RWPE2 (cell line): ENCODE measurements around the gene SMAD6.

Source experiments
- ATAC-seq: fragments of 200-7000 bp; cut with Tn5 transposase; 3 replicates; pipeline ENCODE4 v1.9.1; 2021; ENCODE audit warnings: low read depth
- DNase-seq: peaks from one replicate; pipeline ENCODE4 v3.0.0-alpha.2; 2020; ENCODE audit warnings: low spot score
- H3K27ac ChIP-seq: fragments of 450-650 bp; 2 replicates; pipeline ENCODE4 v1.5.1; 2017; ENCODE audit warnings: mild to moderate bottlenecking; ENCODE audit not compliant: poor library complexity, severe bottlenecking
- H3K27me3 ChIP-seq: fragments of 250-450 bp; sonication (Bioruptor Pico); 2 replicates; pipeline ENCODE4 v1.5.1; 2021; ENCODE audit warnings: mild to moderate bottlenecking, moderate library complexity; ENCODE audit not compliant: insufficient read depth, poor library complexity, severe bottlenecking
- H3K36me3 ChIP-seq: fragments of 250-450 bp; sonication (Bioruptor Pico); 2 replicates; pipeline ENCODE4 v1.5.1; 2020; ENCODE audit warnings: low read depth, mild to moderate bottlenecking, moderate library complexity
- H3K4me1 ChIP-seq: fragments of 250-450 bp; sonication (Bioruptor Pico); 2 replicates; pipeline ENCODE4 v1.5.1; 2021; ENCODE audit warnings: mild to moderate bottlenecking, moderate library complexity; ENCODE audit not compliant: insufficient read depth, poor library complexity, severe bottlenecking
- H3K4me3 ChIP-seq: fragments of 250-450 bp; sonication (Bioruptor Pico); 2 replicates; pipeline ENCODE4 v1.5.1; 2021; ENCODE audit warnings: mild to moderate bottlenecking, moderate library complexity; ENCODE audit not compliant: severe bottlenecking
- H3K9me3 ChIP-seq: fragments of 250-450 bp; sonication (Bioruptor Pico); 2 replicates; pipeline ENCODE4 v1.5.1; 2021; ENCODE audit warnings: mild to moderate bottlenecking, moderate library complexity; ENCODE audit not compliant: severe bottlenecking
- CTCF ChIP-seq: fragments of 450-650 bp; IDR thresholded peaks from one replicate; pipeline ENCODE4 v1.5.1; 2017; ENCODE audit warnings: mild to moderate bottlenecking, moderate library complexity; ENCODE audit not compliant: poor library complexity, severe bottlenecking

SMAD6 gene

GRCh38 chr15:66802025-66803001, 100.3 kb downstream of the SMAD6 start:
- H3K36me3 ChIP-seq: no peaks in the 10 kb centered on the region
- H3K27me3 ChIP-seq: no peaks in the 10 kb centered on the region
- H3K27ac ChIP-seq: peak overlapping the region; percentile 93
- TF ChIP-seq CTCF: no peak
- H3K4me3 ChIP-seq: no peak overlapping the region
- DNase-seq (no peak), ATAC-seq (no peak; the same call in 2 of the 3 replicates)
- H3K4me1 ChIP-seq: peaks cover 40% of the 10 kb centered on the region
- no peaks in the 10 kb centered on the region for H3K9me3 ChIP-seq

- peaks cover 42% of the 10 kb centered on the region for H3K4me1 ChIP-seq
- peak overlapping the region; percentile 93 for H3K27ac ChIP-seq
- ATAC-seq (peak; percentile 99), DNase-seq (peak; percentile 99)
- H3K27me3 ChIP-seq: no peaks in the 10 kb centered on the region
- TF ChIP-seq CTCF: no peak
- no peaks in the 10 kb centered on the region for H3K9me3 ChIP-seq
- no peaks in the 10 kb centered on the region for H3K36me3 ChIP-seq
- H3K4me3 ChIP-seq: no peak overlapping the region
These were observed 101.2 kb downstream of the SMAD6 start for GRCh38 chr15:66803182-66803729.

- no peak for DNase-seq
- Histone ChIP-seq H3K27me3 (no peaks in the 10 kb centered on the region), H3K9me3 (no peaks in the 10 kb centered on the region), H3K27ac (peak overlapping the region; percentile 93), H3K4me1 (peaks cover 38% of the 10 kb centered on the region), H3K36me3 (no peaks in the 10 kb centered on the region), H3K4me3 (no peak overlapping the region)
- no peak for ATAC-seq
- no peak for TF ChIP-seq CTCF
These were observed 101.7 kb downstream of the SMAD6 start for GRCh38 chr15:66803749-66804148.

GRCh38 chr15:66805202-66805885, 103.3 kb downstream of the SMAD6 start:
- H3K36me3 ChIP-seq: no peaks in the 10 kb centered on the region
- H3K9me3 ChIP-seq: no peaks in the 10 kb centered on the region
- TF ChIP-seq CTCF: no peak
- ATAC-seq (no peak), DNase-seq (no peak)
- no peaks in the 10 kb centered on the region for H3K27me3 ChIP-seq
- peaks cover 24% of the 10 kb centered on the region for H3K4me1 ChIP-seq
- no peak overlapping the region for H3K27ac ChIP-seq
- H3K4me3 ChIP-seq: no peak overlapping the region
